Thoracic aorta (tissue), 2 donors: ENCODE measurements around the gene CALHM1. TPM values are rescaled to one million over a fixed set of nuclear protein-coding genes. Genes with fewer than 3 reads are reported as not detected.
"Not testable (repeated sequence)": the region's sequence is repeated elsewhere in the genome, so short reads cannot be mapped to it uniquely, and the experiment has no call there.

ENCODE experiments used
- ATAC-seq: fragments of 150-250 bp; one replicate; pipeline ENCODE4 v1.8.0; 2017; ENCODE audit warnings: low read depth; ENCODE audit not compliant: insufficient number of reproducible peaks, low FRiP score
- DNase-seq: peaks from one replicate; pipeline ENCODE4 v3.0.0-alpha.2; 2020; ENCODE audit warnings: low spot score
- H3K27ac ChIP-seq, 2 donors: fragments of 200-600 bp; sonication (generic); 1 replicate in 1 of 2; 2 replicates in 1 of 2; pipeline ENCODE4 v1.5.1; 2016; ENCODE audit warnings: mild to moderate bottlenecking in 2 of 2, moderate library complexity in 2 of 2
- H3K27me3 ChIP-seq: fragments of 200-600 bp; sonication (generic); replicated peaks from 2 replicates; pipeline ENCODE4 v1.6.0; 2016; ENCODE audit warnings: mild to moderate bottlenecking; ENCODE audit not compliant: insufficient read depth
- H3K36me3 ChIP-seq: fragments of 200-600 bp; sonication (generic); one replicate; pipeline ENCODE4 v1.5.1; 2016
- H3K4me1 ChIP-seq, 2 donors: fragments of 200-600 bp; sonication (generic); 1 replicate in 1 of 2; 2 replicates in 1 of 2; pipeline versions ENCODE4 v1.5.1 to v1.6.0; 2016; ENCODE audit warnings: low read depth in 2 of 2, mild to moderate bottlenecking in 1 of 2; ENCODE audit not compliant: control insufficient read depth in 1 of 2
- H3K4me3 ChIP-seq: fragments of 200-600 bp; sonication (generic); 2 replicates; pipeline ENCODE4 v1.5.1; 2016; ENCODE audit warnings: mild to moderate bottlenecking
- H3K9me3 ChIP-seq: fragments of 200-600 bp; sonication (generic); 2 replicates; pipeline ENCODE4 v1.5.1; 2016
- total RNA-seq, 2 donors: library from RNA; depleted of rRNA; stranded (reverse); fragments of >200 nt; gene quantifications; one replicate each; pipeline versions ENCODE4 v1.1.0 to v1.2.3, GENCODE V29; 2016
- TF ChIP-seq, protein P1 (sequence below): fragments of 200-600 bp; sonication (generic); IDR thresholded peaks from one replicate; pipeline ENCODE4 v1.5.1; 2019; ENCODE audit warnings: antibody characterized with exemption

CALHM1 gene
- total RNA-seq, 2 donors from 2014 or later = not detected

DNA sequence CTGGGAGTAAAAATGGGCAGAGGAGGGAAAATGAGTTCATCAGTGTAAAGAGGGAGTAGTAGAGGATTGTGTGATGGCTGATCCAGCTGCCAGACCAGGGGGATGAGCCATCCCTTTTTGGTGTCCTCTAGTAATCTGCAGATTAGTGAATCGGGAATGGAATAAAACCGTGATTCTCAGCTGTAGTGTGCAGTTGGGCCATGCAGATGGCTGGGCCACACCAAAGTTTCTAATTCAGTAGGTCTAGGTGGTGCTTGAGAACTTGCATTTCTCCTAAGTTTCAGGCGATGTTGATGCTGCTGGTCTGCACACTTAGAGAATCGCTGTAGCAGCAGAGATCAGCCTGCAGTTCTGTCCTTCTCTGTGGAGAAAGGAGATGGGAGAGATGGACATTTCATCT lies 39.6 kb downstream of the CALHM1 start:
- DNase-seq = no peak
- H3K4me1 ChIP-seq = no peaks in the 10 kb centered on the region
- ATAC-seq = no peak
- TF ChIP-seq, protein P1, sequence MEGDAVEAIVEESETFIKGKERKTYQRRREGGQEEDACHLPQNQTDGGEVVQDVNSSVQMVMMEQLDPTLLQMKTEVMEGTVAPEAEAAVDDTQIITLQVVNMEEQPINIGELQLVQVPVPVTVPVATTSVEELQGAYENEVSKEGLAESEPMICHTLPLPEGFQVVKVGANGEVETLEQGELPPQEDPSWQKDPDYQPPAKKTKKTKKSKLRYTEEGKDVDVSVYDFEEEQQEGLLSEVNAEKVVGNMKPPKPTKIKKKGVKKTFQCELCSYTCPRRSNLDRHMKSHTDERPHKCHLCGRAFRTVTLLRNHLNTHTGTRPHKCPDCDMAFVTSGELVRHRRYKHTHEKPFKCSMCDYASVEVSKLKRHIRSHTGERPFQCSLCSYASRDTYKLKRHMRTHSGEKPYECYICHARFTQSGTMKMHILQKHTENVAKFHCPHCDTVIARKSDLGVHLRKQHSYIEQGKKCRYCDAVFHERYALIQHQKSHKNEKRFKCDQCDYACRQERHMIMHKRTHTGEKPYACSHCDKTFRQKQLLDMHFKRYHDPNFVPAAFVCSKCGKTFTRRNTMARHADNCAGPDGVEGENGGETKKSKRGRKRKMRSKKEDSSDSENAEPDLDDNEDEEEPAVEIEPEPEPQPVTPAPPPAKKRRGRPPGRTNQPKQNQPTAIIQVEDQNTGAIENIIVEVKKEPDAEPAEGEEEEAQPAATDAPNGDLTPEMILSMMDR = no peak
- H3K4me3 ChIP-seq = no peak overlapping the region
- H3K36me3 ChIP-seq = peaks cover 66% of the 10 kb centered on the region
- no peaks in the 10 kb centered on the region for H3K9me3 ChIP-seq
- H3K27ac ChIP-seq = no peak overlapping the region
- no peaks in the 10 kb centered on the region for H3K27me3 ChIP-seq

DNA sequence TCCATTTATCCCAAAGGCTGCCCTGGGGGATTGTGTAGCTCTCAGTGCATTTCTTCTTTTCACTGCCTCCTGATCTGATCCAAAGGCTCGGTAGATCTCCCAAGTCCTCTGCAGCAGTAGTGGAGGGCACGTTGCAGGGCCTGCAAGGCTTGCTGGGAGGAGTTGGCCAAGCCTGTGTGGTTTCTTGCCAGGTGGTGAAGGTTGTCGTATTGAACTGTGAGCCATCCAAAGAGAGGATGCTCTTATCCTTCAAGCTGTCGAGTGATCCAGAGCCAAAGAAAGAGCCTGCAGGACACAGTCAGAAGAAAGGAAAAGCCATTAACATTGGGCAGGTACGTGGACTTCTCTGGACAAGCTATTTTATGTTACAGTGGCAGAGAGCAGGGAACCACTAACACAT lies 41.1 kb downstream of the CALHM1 start:
- no peak for ATAC-seq
- Histone ChIP-seq H3K36me3 (peaks cover 64% of the 10 kb centered on the region), H3K9me3 (no peaks in the 10 kb centered on the region), H3K27ac (no peak overlapping the region), H3K4me3 (no peak overlapping the region), H3K4me1 (no peaks in the 10 kb centered on the region), H3K27me3 (no peaks in the 10 kb centered on the region)
- TF ChIP-seq, protein P1 = no peak
- DNase-seq = no peak

DNA sequence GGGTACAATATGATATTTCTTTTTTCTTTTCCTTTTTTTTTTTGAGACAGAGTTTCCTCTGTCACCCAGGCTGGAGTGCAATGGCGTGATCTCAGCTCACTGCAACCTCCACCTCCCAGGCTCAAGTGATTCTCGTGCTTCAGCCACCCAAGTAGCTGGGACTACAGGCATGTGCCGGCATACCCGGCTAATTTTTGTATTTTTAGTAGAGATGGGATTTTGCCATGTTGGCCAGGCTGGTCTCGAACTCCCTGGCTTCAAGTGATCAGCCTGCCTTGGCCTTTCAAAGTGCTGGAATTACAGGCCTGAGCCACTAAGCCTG lies 41.6 kb downstream of the CALHM1 start:
- not testable (repeated sequence) for H3K27me3 ChIP-seq, ATAC-seq, H3K27ac ChIP-seq, H3K4me3 ChIP-seq, H3K4me1 ChIP-seq, H3K9me3 ChIP-seq, DNase-seq
- peaks cover 65% of the 10 kb centered on the region for H3K36me3 ChIP-seq

DNA sequence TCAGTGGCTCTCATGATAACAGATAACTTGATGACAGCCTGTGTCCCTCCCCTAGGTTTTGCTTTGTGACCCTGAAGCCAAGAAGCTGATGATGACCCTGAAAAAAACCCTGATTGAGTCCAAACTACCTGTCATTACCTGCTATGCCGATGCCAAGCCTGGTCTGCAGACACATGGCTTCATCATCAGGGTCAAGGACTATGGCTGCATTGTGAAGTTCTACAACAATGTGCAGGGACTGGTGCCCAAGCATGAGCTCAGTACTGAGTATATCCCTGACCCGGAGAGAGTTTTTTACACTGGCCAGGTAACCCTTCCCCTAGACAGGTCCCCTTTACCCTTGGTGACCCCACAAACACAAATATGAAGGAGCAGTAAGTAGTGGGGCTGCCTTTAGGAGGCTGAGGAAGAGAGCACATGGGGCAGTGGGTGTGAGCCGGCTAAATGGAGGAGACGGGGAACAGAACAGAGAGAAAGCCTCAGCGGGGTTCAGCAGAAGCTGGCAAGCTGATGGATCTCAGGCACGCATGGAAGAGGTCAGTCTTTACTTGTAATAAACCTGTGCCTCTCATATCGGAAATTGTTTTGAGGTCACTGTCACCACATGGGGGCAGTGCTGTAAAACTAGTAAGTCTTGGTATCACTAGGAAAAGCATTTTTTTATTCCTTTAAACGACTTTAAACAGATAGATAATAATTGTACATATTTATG lies 42.1 kb downstream of the CALHM1 start:
- no peaks in the 10 kb centered on the region for H3K27me3 ChIP-seq
- no peaks in the 10 kb centered on the region for H3K4me1 ChIP-seq
- ATAC-seq (peak; percentile 59), DNase-seq (peak; percentile 43)
- H3K27ac ChIP-seq = no peak overlapping the region
- H3K4me3 ChIP-seq = no peak overlapping the region
- TF ChIP-seq, protein P1 = peak; percentile 69
- peaks cover 66% of the 10 kb centered on the region for H3K36me3 ChIP-seq
- no peaks in the 10 kb centered on the region for H3K9me3 ChIP-seq

- Histone ChIP-seq H3K9me3 (no peaks in the 10 kb centered on the region), H3K4me3 (no peak overlapping the region), H3K4me1 (no peaks in the 10 kb centered on the region), H3K27me3 (no peaks in the 10 kb centered on the region), H3K27ac (no peak overlapping the region), H3K36me3 (peaks cover 61% of the 10 kb centered on the region)
- TF ChIP-seq, protein P1 = no peak
- no peak for ATAC-seq
- DNase-seq = no peak
Observed at GRCh38 chr10:103415581-103415980, 43.1 kb downstream of the CALHM1 start.

GRCh38 chr10:103413564-103413963 lies 45.1 kb downstream of the CALHM1 start:
- DNase-seq (no peak), ATAC-seq (no peak)
- Histone ChIP-seq H3K9me3 (no peaks in the 10 kb centered on the region), H3K4me3 (no peak overlapping the region), H3K27ac (no peak overlapping the region), H3K4me1 (no peaks in the 10 kb centered on the region), H3K27me3 (no peaks in the 10 kb centered on the region), H3K36me3 (peaks cover 59% of the 10 kb centered on the region)
- TF ChIP-seq, protein P1 = no peak
